HepG2 (cell line): ENCODE results near the gene TTC39C. TPM values are rescaled to one million over a fixed set of nuclear protein-coding genes. Genes with fewer than 3 reads are reported as not detected.
A peak's percentile ranks its signal among the peaks of the same experiment; 100 is the strongest.

Source experiments
- DNMT3B ChIP-seq: conservative IDR thresholded peaks from 2 replicates; pipeline ENCODE4 v1.6.1; 2016; ENCODE audit warnings: missing biosample characterization, control low read depth
- FOXO1 ChIP-seq: sonication (generic); formaldehyde crosslinking; IDR thresholded peaks from 2 replicates; pipeline ENCODE4 v1.4.0; 2020; ENCODE audit warnings: missing genetic modification reagents
- MBD4 ChIP-seq: IDR thresholded peaks from 2 replicates; pipeline ENCODE4 v1.6.1; 2012; ENCODE audit warnings: low read length, inconsistent platforms, borderline replicate concordance
- MZF1 ChIP-seq: sonication (generic); formaldehyde crosslinking; IDR thresholded peaks from 2 replicates; pipeline ENCODE4 v1.8.1; 2023; ENCODE audit warnings: mild to moderate bottlenecking, missing genetic modification reagents, borderline replicate concordance
- NR3C1 ChIP-seq: sonication (generic); formaldehyde crosslinking; IDR thresholded peaks from 2 replicates; pipeline ENCODE4 v1.4.0; 2020; ENCODE audit warnings: missing genetic modification reagents
- ONECUT2 ChIP-seq: sonication (generic); formaldehyde crosslinking; IDR thresholded peaks from 2 replicates; pipeline ENCODE4 v1.4.0; 2020; ENCODE audit warnings: missing genetic modification reagents
- POLR2G ChIP-seq: fragments of 200-400 bp; formaldehyde crosslinking; IDR thresholded peaks from 2 replicates; pipeline ENCODE4 v1.6.1; 2018; ENCODE audit warnings: mild to moderate bottlenecking, low read depth, low read length, moderate library complexity
- RBM22 ChIP-seq: fragments of 200-400 bp; formaldehyde crosslinking; optimal IDR thresholded peaks from 2 replicates; pipeline ENCODE3; 2017; ENCODE audit warnings: mild to moderate bottlenecking, low read length, moderate library complexity
- SIN3A ChIP-seq: IDR thresholded peaks from 2 replicates; pipeline ENCODE4 v1.6.1; 2011; ENCODE audit warnings: low read depth, mild to moderate bottlenecking, control low read depth, low read length, borderline replicate concordance
- TCF12 ChIP-seq, 2 experiments: fragments of 450-650 bp in 1 of 2; sonication (generic) in 1 of 2; formaldehyde crosslinking in 1 of 2; IDR thresholded peaks; 2 replicates each; pipeline versions ENCODE4 v1.6.1 to v1.8.0; 2017 to 2022; ENCODE audit warnings: antibody characterized with exemption in 1 of 2, mild to moderate bottlenecking in 1 of 2, missing genetic modification reagents in 1 of 2, moderate library complexity in 1 of 2
- ZNF367 ChIP-seq: sonication (generic); formaldehyde crosslinking; IDR thresholded peaks from 2 replicates; pipeline ENCODE4 v1.4.0; 2020; ENCODE audit warnings: missing genetic modification reagents, borderline replicate concordance
- ZNF383 ChIP-seq: sonication (generic); formaldehyde crosslinking; IDR thresholded peaks from 2 replicates; pipeline ENCODE4 v1.4.0; 2020; ENCODE audit warnings: missing genetic modification reagents, mild to moderate bottlenecking, borderline replicate concordance
- ZNF496 ChIP-seq: sonication (generic); formaldehyde crosslinking; IDR thresholded peaks from 2 replicates; pipeline ENCODE4 v1.8.1; 2023; ENCODE audit warnings: mild to moderate bottlenecking, moderate library complexity, missing genetic modification reagents; ENCODE audit not compliant: insufficient replicate concordance
- ZNF549 ChIP-seq: sonication (generic); formaldehyde crosslinking; IDR thresholded peaks from 2 replicates; pipeline ENCODE4 v1.5.0; 2020; ENCODE audit warnings: missing genetic modification reagents
- ZNF678 ChIP-seq: sonication (generic); formaldehyde crosslinking; IDR thresholded peaks from 2 replicates; pipeline ENCODE4 v1.4.0; 2020; ENCODE audit warnings: mild to moderate bottlenecking, missing genetic modification reagents
- ZSCAN9 ChIP-seq: IDR thresholded peaks from 2 replicates; pipeline ENCODE4 v1.6.1; 2016; ENCODE audit warnings: borderline replicate concordance
- polyA plus RNA-seq, 8 experiments: library from polyadenylated mRNA; depleted of rRNA in 3 of 8; stranded (reverse) in 7 of 8; unstranded in 1 of 8; fragments of >200 nt; fragmentation: Illumina TruSeq in 4 of 8; extraction: Trizol in 4 of 8; gene quantifications; 2 replicates each; pipeline versions ENCODE4 v1.2.1 to v1.2.3, GENCODE V29; 2011 to 2016; ENCODE audit warnings: low read depth in 4 of 8, missing spikeins in 1 of 8, mixed read lengths in 1 of 8; ENCODE audit not compliant: insufficient read depth in 1 of 8
- total RNA-seq, 5 experiments: library from RNA; depleted of rRNA; stranded (reverse); fragments of >200 nt; fragmentation: Illumina TruSeq; extraction: Trizol; gene quantifications; 2 replicates each; pipeline ENCODE4 v1.2.3, GENCODE V29; 2016; ENCODE audit warnings: low read depth in 1 of 5
- TF ChIP-seq, protein P1 (sequence below): sonication (generic); formaldehyde crosslinking; IDR thresholded peaks from 2 replicates; pipeline ENCODE4 v1.4.0; 2020; ENCODE audit warnings: missing genetic modification reagents, borderline replicate concordance
- TF ChIP-seq, protein P2 (sequence below): sonication (generic); formaldehyde crosslinking; IDR thresholded peaks from 2 replicates; pipeline ENCODE4; 2020; ENCODE audit warnings: missing genetic modification reagents, mild to moderate bottlenecking, borderline replicate concordance
- TF ChIP-seq, protein P3 (sequence below): sonication (generic); formaldehyde crosslinking; IDR thresholded peaks from 2 replicates; pipeline ENCODE4 v1.8.1; 2022; ENCODE audit warnings: low read depth, mild to moderate bottlenecking, missing genetic modification reagents

The TTC39C gene
- total and polyA plus RNA-seq, 2 of the 13 experiments (the other 11 are each of a cell fraction or from before 2014, with no cell fraction given): 19.1 to 25.9 TPM

DNA sequence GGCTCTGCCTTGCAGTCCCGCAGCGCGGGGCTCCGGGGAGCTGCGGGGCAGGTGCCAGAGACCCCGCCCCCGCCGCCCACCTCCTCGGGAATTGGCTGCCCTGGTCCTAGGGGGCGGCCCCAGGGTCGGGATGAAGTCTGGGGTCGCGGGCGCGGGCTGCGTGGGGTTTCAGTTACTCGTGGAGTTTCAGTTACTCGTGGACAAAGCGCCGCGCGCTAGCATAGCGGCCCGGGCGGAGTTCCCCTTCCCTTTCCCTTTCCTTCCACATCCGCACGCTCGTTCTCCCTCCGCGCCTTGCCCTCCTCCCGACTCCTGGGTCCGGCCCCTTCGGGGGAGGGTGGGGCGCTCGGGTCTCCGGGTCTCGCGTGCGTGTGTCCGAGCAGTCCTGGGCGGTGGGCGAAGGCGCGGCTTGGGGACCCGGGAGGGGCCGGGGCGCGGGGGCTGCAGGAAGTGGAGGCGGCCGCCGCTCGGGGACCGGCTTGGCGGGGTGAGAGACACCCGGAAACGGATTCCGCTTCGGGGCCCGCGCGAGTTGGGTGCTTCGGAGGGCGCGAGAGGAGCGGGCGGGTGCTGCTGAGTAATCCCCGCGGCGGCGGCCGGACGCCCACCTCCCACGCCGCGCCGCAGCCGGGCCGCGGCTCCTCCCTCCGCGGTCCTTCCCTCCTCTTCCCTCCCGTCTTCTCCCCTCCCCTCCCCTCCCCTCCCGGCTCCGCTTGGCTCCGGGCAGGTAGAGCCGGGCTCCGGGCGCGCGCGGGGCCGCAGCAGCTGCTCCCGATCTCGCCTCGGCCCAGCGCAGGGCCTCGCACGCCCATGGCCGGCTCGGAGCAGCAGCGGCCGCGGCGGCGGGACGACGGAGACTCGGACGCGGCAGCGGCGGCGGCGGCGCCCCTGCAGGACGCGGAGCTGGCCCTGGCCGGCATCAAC, at the start of gene TTC39C (continued):
- TF ChIP-seq, protein P1, sequence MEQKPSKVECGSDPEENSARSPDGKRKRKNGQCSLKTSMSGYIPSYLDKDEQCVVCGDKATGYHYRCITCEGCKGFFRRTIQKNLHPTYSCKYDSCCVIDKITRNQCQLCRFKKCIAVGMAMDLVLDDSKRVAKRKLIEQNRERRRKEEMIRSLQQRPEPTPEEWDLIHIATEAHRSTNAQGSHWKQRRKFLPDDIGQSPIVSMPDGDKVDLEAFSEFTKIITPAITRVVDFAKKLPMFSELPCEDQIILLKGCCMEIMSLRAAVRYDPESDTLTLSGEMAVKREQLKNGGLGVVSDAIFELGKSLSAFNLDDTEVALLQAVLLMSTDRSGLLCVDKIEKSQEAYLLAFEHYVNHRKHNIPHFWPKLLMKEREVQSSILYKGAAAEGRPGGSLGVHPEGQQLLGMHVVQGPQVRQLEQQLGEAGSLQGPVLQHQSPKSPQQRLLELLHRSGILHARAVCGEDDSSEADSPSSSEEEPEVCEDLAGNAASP (CRISPR knock-in tag): no peak
- TF ChIP-seq ZNF678 (CRISPR knock-in tag) (no peak), MZF1 (CRISPR knock-in tag) (no peak), TCF12 (IDR thresholded peaks at IDR 0.05) (no peak), TCF12 (CRISPR knock-in tag; IDR thresholded peaks at IDR 0.05) (no peak; the same call in 1 of the 2 replicates), ZSCAN9 (0 out of 2 replicates have a peak, but pooled peaks have one; percentile 56), MBD4 (no peak), DNMT3B (CRISPR knock-in tag) (no peak), NR3C1 (CRISPR knock-in tag) (no peak), POLR2G (peak; percentile 32; the same call in 1 of the 2 replicates), ZNF496 (CRISPR knock-in tag) (no peak), ZNF549 (no peak), ZNF367 (CRISPR knock-in tag) (no peak), SIN3A (no peak; the same call in 1 of the 2 replicates), ZNF383 (CRISPR knock-in tag) (no peak), ONECUT2 (CRISPR knock-in tag) (no peak), RBM22 (no peak), FOXO1 (CRISPR knock-in tag) (no peak; the same call in 1 of the 2 replicates)
- TF ChIP-seq, protein P2, sequence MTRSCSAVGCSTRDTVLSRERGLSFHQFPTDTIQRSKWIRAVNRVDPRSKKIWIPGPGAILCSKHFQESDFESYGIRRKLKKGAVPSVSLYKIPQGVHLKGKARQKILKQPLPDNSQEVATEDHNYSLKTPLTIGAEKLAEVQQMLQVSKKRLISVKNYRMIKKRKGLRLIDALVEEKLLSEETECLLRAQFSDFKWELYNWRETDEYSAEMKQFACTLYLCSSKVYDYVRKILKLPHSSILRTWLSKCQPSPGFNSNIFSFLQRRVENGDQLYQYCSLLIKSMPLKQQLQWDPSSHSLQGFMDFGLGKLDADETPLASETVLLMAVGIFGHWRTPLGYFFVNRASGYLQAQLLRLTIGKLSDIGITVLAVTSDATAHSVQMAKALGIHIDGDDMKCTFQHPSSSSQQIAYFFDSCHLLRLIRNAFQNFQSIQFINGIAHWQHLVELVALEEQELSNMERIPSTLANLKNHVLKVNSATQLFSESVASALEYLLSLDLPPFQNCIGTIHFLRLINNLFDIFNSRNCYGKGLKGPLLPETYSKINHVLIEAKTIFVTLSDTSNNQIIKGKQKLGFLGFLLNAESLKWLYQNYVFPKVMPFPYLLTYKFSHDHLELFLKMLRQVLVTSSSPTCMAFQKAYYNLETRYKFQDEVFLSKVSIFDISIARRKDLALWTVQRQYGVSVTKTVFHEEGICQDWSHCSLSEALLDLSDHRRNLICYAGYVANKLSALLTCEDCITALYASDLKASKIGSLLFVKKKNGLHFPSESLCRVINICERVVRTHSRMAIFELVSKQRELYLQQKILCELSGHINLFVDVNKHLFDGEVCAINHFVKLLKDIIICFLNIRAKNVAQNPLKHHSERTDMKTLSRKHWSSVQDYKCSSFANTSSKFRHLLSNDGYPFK (CRISPR knock-in tag): peak; percentile 31; the same call in 1 of the 2 replicates
- TF ChIP-seq, protein P3, sequence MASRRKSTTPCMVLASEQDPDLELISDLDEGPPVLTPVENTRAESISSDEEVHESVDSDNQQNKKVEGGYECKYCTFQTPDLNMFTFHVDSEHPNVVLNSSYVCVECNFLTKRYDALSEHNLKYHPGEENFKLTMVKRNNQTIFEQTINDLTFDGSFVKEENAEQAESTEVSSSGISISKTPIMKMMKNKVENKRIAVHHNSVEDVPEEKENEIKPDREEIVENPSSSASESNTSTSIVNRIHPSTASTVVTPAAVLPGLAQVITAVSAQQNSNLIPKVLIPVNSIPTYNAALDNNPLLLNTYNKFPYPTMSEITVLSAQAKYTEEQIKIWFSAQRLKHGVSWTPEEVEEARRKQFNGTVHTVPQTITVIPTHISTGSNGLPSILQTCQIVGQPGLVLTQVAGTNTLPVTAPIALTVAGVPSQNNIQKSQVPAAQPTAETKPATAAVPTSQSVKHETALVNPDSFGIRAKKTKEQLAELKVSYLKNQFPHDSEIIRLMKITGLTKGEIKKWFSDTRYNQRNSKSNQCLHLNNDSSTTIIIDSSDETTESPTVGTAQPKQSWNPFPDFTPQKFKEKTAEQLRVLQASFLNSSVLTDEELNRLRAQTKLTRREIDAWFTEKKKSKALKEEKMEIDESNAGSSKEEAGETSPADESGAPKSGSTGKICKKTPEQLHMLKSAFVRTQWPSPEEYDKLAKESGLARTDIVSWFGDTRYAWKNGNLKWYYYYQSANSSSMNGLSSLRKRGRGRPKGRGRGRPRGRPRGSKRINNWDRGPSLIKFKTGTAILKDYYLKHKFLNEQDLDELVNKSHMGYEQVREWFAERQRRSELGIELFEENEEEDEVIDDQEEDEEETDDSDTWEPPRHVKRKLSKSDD (CRISPR knock-in tag): no peak
